Endothelial cell of umbilical vein (primary cell): ENCODE data around the gene ESAM. TPM values are rescaled to one million over a fixed set of nuclear protein-coding genes. Genes with fewer than 3 reads are reported as not detected.

Source experiments
- BruUV-seq: library from RNA; stranded (reverse); fragments of 400-500 nt; replicated peaks from 2 replicates; lab custom pipeline; 2021; lab: Mats Ljungman, UMichigan
- CTCF ChIA-PET: fragments of 300-600, 350-600 bp; sonication (Branson Sonifier 250); formaldehyde crosslinking; loops from one replicate; lab custom pipeline; 2021; ENCODE audit warnings: antibody characterized with exemption, inconsistent platforms; lab: Charles Lee
- POLR2A ChIA-PET: fragments of 300-600, 350-600 bp; sonication (Branson Sonifier 250); formaldehyde crosslinking; loops from one replicate; lab custom pipeline; 2021; ENCODE audit warnings: antibody characterized with exemption, inconsistent platforms; lab: Charles Lee
- DNase-seq: peaks from one replicate; pipeline ENCODE4 v3.0.0-alpha.2; 2011; ENCODE audit warnings: low read depth, low spot score
- FAIRE-seq: peaks from 2 replicates; lab custom pipeline; 2011; peaks lifted over from hg19 to GRCh38; lab: Jason Lieb, UNC
- H2AFZ ChIP-seq: 2 replicates; pipeline ENCODE4 v1.6.0; 2012; ENCODE audit warnings: low read depth, low read length, control low read depth, inconsistent platforms
- H3K27ac ChIP-seq: 2 replicates; pipeline ENCODE4 v1.5.1; 2011; ENCODE audit warnings: low read depth, mild to moderate bottlenecking, control low read depth, low read length, moderate library complexity; ENCODE audit not compliant: insufficient read depth
- H3K27me3 ChIP-seq, 2 experiments: 2 replicates each; pipeline versions ENCODE4 v1.6.0 to v1.6.1; 2011; ENCODE audit warnings: low read length in 2 of 2, mixed read lengths in 1 of 2; ENCODE audit not compliant: control insufficient read depth in 2 of 2, insufficient read depth in 2 of 2
- H3K36me3 ChIP-seq, 2 experiments: 2 replicates in 1 of 2; 3 replicates in 1 of 2; pipeline ENCODE4 v1.5.1; 2011; ENCODE audit warnings: low read length in 2 of 2, mild to moderate bottlenecking in 1 of 2, moderate library complexity in 1 of 2; ENCODE audit not compliant: control insufficient read depth in 2 of 2, insufficient read depth in 2 of 2; ENCODE audit errors: extremely low read depth in 1 of 2
- H3K4me1 ChIP-seq: 3 replicates; pipeline ENCODE4 v1.5.1; 2011; ENCODE audit warnings: mild to moderate bottlenecking, low read length; ENCODE audit not compliant: control insufficient read depth, insufficient read depth; ENCODE audit errors: extremely low read depth
- H3K4me2 ChIP-seq: 2 replicates; pipeline ENCODE4 v1.6.1; 2011; ENCODE audit warnings: low read length, control low read depth, mixed read lengths; ENCODE audit not compliant: insufficient read depth
- H3K4me3 ChIP-seq, 3 experiments: fragments of 200-600 bp in 1 of 3; sonication (generic), shearing (Covaris generic) in 1 of 3; replicated peaks in 1 of 3; 2 replicates each; pipeline ENCODE4 v1.5.1; 2011 to 2016; ENCODE audit warnings: control low read depth in 3 of 3, low read length in 3 of 3, mild to moderate bottlenecking in 2 of 3, inconsistent platforms in 1 of 3, low read depth in 1 of 3, moderate library complexity in 1 of 3; ENCODE audit not compliant: insufficient read depth in 1 of 3
- H3K79me2 ChIP-seq: 2 replicates; pipeline ENCODE4 v1.6.0; 2012; ENCODE audit warnings: low read length, inconsistent platforms; ENCODE audit not compliant: control insufficient read depth, insufficient read depth
- H3K9ac ChIP-seq: replicated peaks from 2 replicates; pipeline ENCODE3; 2011; ENCODE audit warnings: low read length, control low read depth; ENCODE audit not compliant: insufficient read depth; ENCODE audit errors: extremely low read depth
- H3K9me1 ChIP-seq: replicated peaks from 3 replicates; pipeline ENCODE4 v1.6.0; 2011; ENCODE audit warnings: mild to moderate bottlenecking, low read length; ENCODE audit not compliant: control insufficient read depth, insufficient read depth; ENCODE audit errors: extremely low read depth
- H3K9me3 ChIP-seq: replicated peaks from 2 replicates; pipeline ENCODE4 v1.5.1; 2012; ENCODE audit warnings: low read length, inconsistent platforms; ENCODE audit not compliant: control insufficient read depth, insufficient read depth
- H4K20me1 ChIP-seq: replicated peaks from 2 replicates; pipeline ENCODE3; 2011; ENCODE audit warnings: mild to moderate bottlenecking, low read length; ENCODE audit not compliant: control insufficient read depth, insufficient read depth; ENCODE audit errors: extremely low read depth
- CTCF ChIP-seq, 2 donors: IDR thresholded peaks; 1 replicate in 1 of 2; 2 replicates in 1 of 2; pipeline ENCODE4 v1.5.1; 2011; ENCODE audit warnings: low read length in 2 of 2, mild to moderate bottlenecking in 2 of 2, moderate library complexity in 2 of 2, control low read depth in 1 of 2, inconsistent platforms in 1 of 2, low read depth in 1 of 2; ENCODE audit not compliant: insufficient read depth in 1 of 2; ENCODE audit errors: extremely low read depth in 1 of 2
- EZH2 ChIP-seq: IDR thresholded peaks from 2 replicates; pipeline ENCODE4 v1.6.1; 2012; ENCODE audit warnings: borderline replicate concordance, low read depth, mild to moderate bottlenecking, moderate library complexity, low read length, inconsistent platforms; ENCODE audit not compliant: severe bottlenecking
- FOS ChIP-seq: IDR thresholded peaks from 2 replicates; pipeline ENCODE4 v1.6.1; 2011; ENCODE audit warnings: mild to moderate bottlenecking, low read length, moderate library complexity, borderline replicate concordance; ENCODE audit not compliant: insufficient read depth
- GATA2 ChIP-seq: IDR thresholded peaks from 2 replicates; pipeline ENCODE4 v1.7.0; 2011; ENCODE audit warnings: low read depth, mild to moderate bottlenecking, moderate library complexity, mixed read lengths, low read length; ENCODE audit not compliant: insufficient read length, insufficient read depth
- JUN ChIP-seq: IDR thresholded peaks from 2 replicates; pipeline ENCODE4 v1.6.1; 2011; ENCODE audit warnings: borderline replicate concordance, low read depth; ENCODE audit not compliant: insufficient read length, insufficient read depth
- MAX ChIP-seq: IDR thresholded peaks from 2 replicates; pipeline ENCODE4 v1.6.1; 2011; ENCODE audit not compliant: insufficient read depth, insufficient read length
- MYC ChIP-seq: IDR thresholded peaks from one replicate; pipeline ENCODE4 v1.6.1; 2011; ENCODE audit warnings: mild to moderate bottlenecking, low read depth, low read length
- POLR2A ChIP-seq: IDR thresholded peaks from 2 replicates; pipeline ENCODE4 v1.6.1; 2012; ENCODE audit warnings: low read depth, mild to moderate bottlenecking, control low read depth, low read length
- POLR2AphosphoS5 ChIP-seq: IDR thresholded peaks from 2 replicates; pipeline ENCODE4 v1.6.1; 2012; ENCODE audit warnings: low read depth, mild to moderate bottlenecking, control low read depth, low read length, moderate library complexity; ENCODE audit not compliant: insufficient read depth
- dilution Hi-C: fragments of 300-500 bp; cut with MboI; formaldehyde crosslinking; loops from one replicate; pipeline ENCODE4 v1.15.0; 2019; ENCODE audit warnings: low sequenced_read_pairs; ENCODE audit not compliant: extremely low pct_ligation_motif_present
- intact Hi-C: fragments of 100-400 bp; cut with micrococcal nuclease; formaldehyde crosslinking; loops from one replicate; pipeline ENCODE4 v1.10.0; 2022
- polyA plus RNA-seq, 4 experiments: library from polyadenylated mRNA; depleted of rRNA in 3 of 4; stranded (reverse) in 3 of 4; unstranded in 1 of 4; fragments of >200 nt; gene quantifications; 2 replicates each; pipeline versions ENCODE4 v1.2.1 to v1.2.3, GENCODE V29; 2011 to 2012; ENCODE audit warnings: missing spikeins in 1 of 4
- total RNA-seq: library from RNA; stranded (reverse); gene quantifications from 2 replicates; pipeline ENCODE4 v1.2.3, GENCODE V29; 2021

The ESAM gene
- total and polyA plus RNA-seq, 2 donors (not counting 3 experiments of a cell fraction or from before 2014, with no cell fraction given) = 273 to 383 TPM

GRCh38 chr11:124769806-124770774 is 8.0 kb upstream of the ESAM start:
- DNase-seq (peak; percentile 72), FAIRE-seq (peak; percentile 87)
- H3K9me3 ChIP-seq = no peaks in the 10 kb centered on the region
- H3K4me1 ChIP-seq = peaks cover 34% of the 10 kb centered on the region
- H3K4me3 ChIP-seq = no peak overlapping the region
- peaks cover 0 to 2% of the 10 kb centered on the region in 2 experiments for H3K36me3 ChIP-seq
- no peaks in the 10 kb centered on the region for H3K27me3 ChIP-seq
- BruUV-seq = TSS peak; percentile 55
- dilution Hi-C loops = no loop called here
- H3K4me2 ChIP-seq = peak overlapping the region; percentile 74
- peak overlapping the region; percentile 58 for H3K9ac ChIP-seq
- TF ChIP-seq CTCF (IDR thresholded peaks at IDR 0.05; ENCODE audit: extremely low read depth in 1 of 2, insufficient read depth in 1 of 2, low read depth in 1 of 2, low read length in 2 of 2) (no peak), FOS (peak; percentile 87), MYC (no peak), MAX (no peak), POLR2AphosphoS5 (peak; percentile 72), EZH2 (no peak), GATA2 (peak; percentile 66), JUN (peak; percentile 77), POLR2A (peak; percentile 41)
- H3K27ac ChIP-seq = peak overlapping the region; percentile 86
- H3K79me2 ChIP-seq = peaks cover 5% of the 10 kb centered on the region
- H4K20me1 ChIP-seq = no peaks in the 10 kb centered on the region
- ChIA-PET CTCF (interaction anchor here (0.7 to 6.6 kb wide), 14 partner anchors 9 to 126 kb away, joined by 3 to 54 read pairs (median 10); partner anchors contain the start of gene MSANTD2), POLR2A (interaction anchor here (0.7 to 0.9 kb wide), 3 partner anchors 16 to 147 kb away, joined by 3 to 5 read pairs (median 3); partner anchors contain the start of gene TBRG1)
- no peaks in the 10 kb centered on the region for H3K9me1 ChIP-seq
- no peak overlapping the region for H2AFZ ChIP-seq
- intact Hi-C loops = loop anchor here (1.0 kb wide), 2 partner anchors 8 to 11 kb away; no protein-coding TSS in a partner anchor
